GM12878 (cell line): ENCODE measurements around the gene LARP1B. TPM values are rescaled to one million over a fixed set of nuclear protein-coding genes. Genes with fewer than 3 reads are reported as not detected.

Experiments used
- ATAC-seq: fragments of 200-7000 bp; cut with Tn5 transposase; 3 replicates; pipeline ENCODE4 v1.9.1; 2020; ENCODE audit warnings: mild to moderate bottlenecking, moderate library complexity
- BruUV-seq: library from RNA; stranded (reverse); fragments of 400-500 nt; replicated peaks from 2 replicates; lab custom pipeline; 2021; lab: Mats Ljungman, UMichigan
- CTCF ChIA-PET: fragments of 300-600 bp; sonication (Branson Sonifier 250); formaldehyde crosslinking; extraction: SDS; loops from one replicate; lab custom pipeline; 2021; ENCODE audit warnings: inconsistent platforms; lab: Yijun Ruan, JAX
- POLR2A ChIA-PET: fragments of 350-600 bp; formaldehyde crosslinking; extraction: SDS; loops from one replicate; lab custom pipeline; 2021; ENCODE audit warnings: inconsistent platforms; lab: Charles Lee
- RAD21 ChIA-PET: fragments of 300-600 bp; sonication (Branson Sonifier 250); formaldehyde crosslinking; loops from one replicate; lab custom pipeline; 2023; ENCODE audit warnings: antibody characterized with exemption; ENCODE audit not compliant: unreplicated experiment; lab: Charles Lee
- SMC1A ChIA-PET: fragments of 300-600 bp; sonication (Branson Sonifier 250); formaldehyde crosslinking; loops from one replicate; lab custom pipeline; 2023; ENCODE audit not compliant: unreplicated experiment, uncharacterized antibody; lab: Charles Lee
- DNase-seq: peaks from one replicate; pipeline ENCODE4 v3.0.0-alpha.2; 2011; ENCODE audit warnings: low read depth, low spot score
- FAIRE-seq: peaks from 3 replicates; lab custom pipeline; 2011; peaks lifted over from hg19 to GRCh38; lab: Jason Lieb, UNC
- H2AFZ ChIP-seq: 2 replicates; pipeline ENCODE4 v1.6.0; 2011; ENCODE audit warnings: low read depth, low read length, control low read depth; ENCODE audit not compliant: control insufficient read depth
- H3K27ac ChIP-seq: 2 replicates; pipeline ENCODE4 v1.5.1; 2011; ENCODE audit warnings: control low read depth; ENCODE audit not compliant: control insufficient read depth, insufficient read depth
- H3K27me3 ChIP-seq, 2 experiments: replicated peaks in 1 of 2; 2 replicates each; pipeline versions ENCODE4 v1.6.0 to v1.6.1; 2011; ENCODE audit warnings: low read length in 1 of 2; ENCODE audit not compliant: control insufficient read depth in 2 of 2, insufficient read depth in 2 of 2
- H3K36me3 ChIP-seq, 2 experiments: 2 replicates each; pipeline ENCODE4 v1.5.1; 2011; ENCODE audit warnings: low read length in 1 of 2; ENCODE audit not compliant: control insufficient read depth in 2 of 2, insufficient read depth in 2 of 2
- H3K4me1 ChIP-seq: 2 replicates; pipeline ENCODE4 v1.6.1; 2011; ENCODE audit warnings: mild to moderate bottlenecking, low read length, moderate library complexity, mixed read lengths; ENCODE audit not compliant: control insufficient read depth, insufficient read depth
- H3K4me2 ChIP-seq: 2 replicates; pipeline ENCODE4 v1.6.0; 2011; ENCODE audit warnings: control low read depth; ENCODE audit not compliant: control insufficient read depth, insufficient read depth
- H3K4me3 ChIP-seq: fragments of 200-600 bp; sonication (generic); 2 replicates; pipeline ENCODE4 v1.5.1; 2016
- H3K79me2 ChIP-seq: 2 replicates; pipeline ENCODE4 v1.6.0; 2011; ENCODE audit warnings: low read length; ENCODE audit not compliant: control insufficient read depth, insufficient read depth
- H3K9ac ChIP-seq: 2 replicates; pipeline ENCODE4 v1.8.0; 2011; ENCODE audit warnings: low read length, control low read depth, mixed read lengths; ENCODE audit not compliant: control insufficient read depth, insufficient read depth
- H3K9me3 ChIP-seq: replicated peaks from 3 replicates; pipeline ENCODE4 v1.5.1; 2011; ENCODE audit warnings: mild to moderate bottlenecking, low read length; ENCODE audit not compliant: control insufficient read depth, insufficient read depth
- H4K20me1 ChIP-seq: 2 replicates; pipeline ENCODE4 v1.6.0; 2011; ENCODE audit not compliant: control insufficient read depth, insufficient read depth
- FOXK2 ChIP-seq: fragments of 450-650 bp; IDR thresholded peaks from 2 replicates; pipeline ENCODE4 v1.6.1; 2017; ENCODE audit warnings: mild to moderate bottlenecking, moderate library complexity
- JUND ChIP-seq: IDR thresholded peaks from 2 replicates; pipeline ENCODE4 v1.6.1; 2012; ENCODE audit warnings: low read depth, mild to moderate bottlenecking, low read length, improper control_type of control experiment, moderate library complexity
- MYB ChIP-seq: fragments of 150-350 bp; IDR thresholded peaks from 2 replicates; pipeline ENCODE4 v1.6.1; 2014; ENCODE audit warnings: mild to moderate bottlenecking, low read depth, low read length, borderline replicate concordance
- PAX5 ChIP-seq: IDR thresholded peaks from 2 replicates; pipeline ENCODE4 v1.6.1; 2011; ENCODE audit warnings: low read depth, low read length, borderline replicate concordance
- SPI1 ChIP-seq: IDR thresholded peaks from 2 replicates; pipeline ENCODE4 v1.6.1; 2011; ENCODE audit warnings: low read depth, mild to moderate bottlenecking, low read length, moderate library complexity, borderline replicate concordance; ENCODE audit not compliant: insufficient read depth
- WGBS: methylation state at CpG from one replicate; pipeline ENCODE4 v1.1.6; 2016; ENCODE audit warnings: low lambda C conversion rate; ENCODE audit not compliant: insufficient replicate concordance, insufficient coverage; ENCODE audit errors: missing lambda C conversion rate; 5-methylcytosine and 5-hydroxymethylcytosine counted together
- in situ Hi-C: fragments of 300-500 bp; cut with MboI; formaldehyde crosslinking; loops from 9 replicates; pipeline ENCODE4 v1.14.3; 2018; ENCODE audit warnings: mixed read lengths
- intact Hi-C: fragments of 100-400 bp; cut with micrococcal nuclease; formaldehyde crosslinking; loops from one replicate; pipeline ENCODE4 v1.14.2; 2022; ENCODE audit not compliant: unreplicated experiment
- polyA plus RNA-seq, 11 experiments: library from polyadenylated mRNA; depleted of rRNA in 4 of 11; unstranded in 6 of 11; stranded (reverse) in 5 of 11; fragments of >200 nt; fragmentation: Nextera tagmentation in 4 of 11; fragmentation: Illumina TruSeq in 1 of 11; extraction: Ambion mirVana in 4 of 11; extraction: Trizol in 1 of 11; gene quantifications; 1 replicate in 1 of 11; 2 replicates in 10 of 11; pipeline versions ENCODE4 v1.2.1 to v1.2.3, GENCODE V29; 2011 to 2016; ENCODE audit warnings: inconsistent platforms in 2 of 11, missing spikeins in 2 of 11, low read depth in 1 of 11
- total RNA-seq, 4 experiments: library from RNA; depleted of rRNA in 3 of 4; stranded (reverse); fragments of >200 nt in 3 of 4; fragmentation: Illumina TruSeq in 1 of 4; extraction: Trizol in 1 of 4; gene quantifications; 2 replicates each; pipeline versions ENCODE4 v1.2.1 to v1.2.3, GENCODE V29; 2013 to 2021

The LARP1B gene
- total and polyA plus RNA-seq, 10 of the 15 experiments (the other 5 are each of a cell fraction or from before 2014, with no cell fraction given): 9.2 to 30.9 (median 14.7) TPM

GRCh38 chr4:128176643-128177042 is 115.5 kb downstream of the LARP1B start:
- no peaks in the 10 kb centered on the region for H3K79me2 ChIP-seq
- TF ChIP-seq PAX5 (no peak), MYB (no peak), JUND (no peak)
- TF ChIP-seq, all 136 proteins: peak for 0
- WGBS: 94% methylated on average over 1 of the region's 1 CpG
- Histone ChIP-seq H3K36me3 (no peaks in the 10 kb centered on the region), H3K9ac (no peak overlapping the region), H3K27me3 (no peaks in the 10 kb centered on the region), H3K4me1 (no peaks in the 10 kb centered on the region), H3K27ac (no peak overlapping the region), H3K4me2 (no peak overlapping the region), H4K20me1 (no peaks in the 10 kb centered on the region), H3K9me3 (no peaks in the 10 kb centered on the region), H2AFZ (no peak overlapping the region), H3K4me3 (no peak overlapping the region)
- in situ Hi-C loops (loop anchor here (25.0 kb wide), 1 partner anchor 1461 kb away; no protein-coding TSS in a partner anchor), intact Hi-C loops (no loop called here)
- POLR2A ChIA-PET: no interaction called here
- SMC1A ChIA-PET: no interaction called here
- no TSS peak for BruUV-seq
- RAD21 ChIA-PET: no interaction called here
- DNase-seq (no peak), FAIRE-seq (no peak), ATAC-seq (no peak)
- CTCF ChIA-PET: no interaction called here

- no peak overlapping the region for H2AFZ ChIP-seq
- H3K4me3 ChIP-seq: no peak overlapping the region
- RAD21 ChIA-PET: no interaction called here
- POLR2A ChIA-PET: no interaction called here
- in situ Hi-C loops (loop anchor here (25.0 kb wide), 1 partner anchor 1460 kb away; no protein-coding TSS in a partner anchor), intact Hi-C loops (no loop called here)
- no peak overlapping the region for H3K4me2 ChIP-seq
- ATAC-seq (peak; percentile 42; the same call in 2 of the 3 replicates), DNase-seq (no peak), FAIRE-seq (no peak)
- no peaks in the 10 kb centered on the region for H3K9me3 ChIP-seq
- CTCF ChIA-PET: interaction anchor here (0.7 kb wide), 1 partner anchor 8 kb away, joined by 3 read pairs; no protein-coding TSS in a partner anchor
- H3K9ac ChIP-seq: no peak overlapping the region
- H3K27ac ChIP-seq: no peak overlapping the region
- no TSS peak for BruUV-seq
- H3K4me1 ChIP-seq: no peaks in the 10 kb centered on the region
- H3K27me3 ChIP-seq: no peaks in the 10 kb centered on the region
- no peak for TF ChIP-seq FOXK2
- TF ChIP-seq SPI1: peak; percentile 70; the same call in 1 of the 2 replicates
- WGBS: 44% methylated on average over 1 of the region's 1 CpG
- SMC1A ChIA-PET: interaction anchor here (0.7 to 1.1 kb wide), 4 partner anchors 13 to 1086 kb away, joined by 3 read pairs; no protein-coding TSS in a partner anchor
- H4K20me1 ChIP-seq: no peaks in the 10 kb centered on the region
- H3K36me3 ChIP-seq: 0 out of 4 replicates have a peak, but pooled peaks cover 0 to 3% of the 10 kb centered on the region in 2 experiments
- no peaks in the 10 kb centered on the region for H3K79me2 ChIP-seq
Observed at GRCh38 chr4:128177498-128177897, 116.4 kb downstream of the LARP1B start.
